IPS-18a (cell line): ENCODE measurements around the gene MBLAC2.
A peak's percentile ranks its signal among the peaks of the same experiment; 100 is the strongest.

Experiments
- H3K27ac ChIP-seq: one replicate; pipeline ENCODE4 v1.5.1; 2013; ENCODE audit warnings: low read length
- H3K27me3 ChIP-seq: one replicate; pipeline ENCODE4 v1.6.1; 2013; ENCODE audit warnings: mild to moderate bottlenecking, low read length; ENCODE audit not compliant: control insufficient read depth, insufficient read depth
- H3K36me3 ChIP-seq: one replicate; pipeline ENCODE4 v1.6.1; 2013; ENCODE audit warnings: low read depth, low read length; ENCODE audit not compliant: control insufficient read depth
- H3K4me1 ChIP-seq: one replicate; pipeline ENCODE4 v1.6.1; 2013; ENCODE audit warnings: low read depth, low read length; ENCODE audit not compliant: control insufficient read depth
- H3K4me3 ChIP-seq: one replicate; pipeline ENCODE4 v1.5.1; 2013; ENCODE audit warnings: low read length
- H3K9ac ChIP-seq: one replicate; pipeline ENCODE4 v1.6.1; 2013; ENCODE audit warnings: mild to moderate bottlenecking, low read length, moderate library complexity
- H3K9me3 ChIP-seq: one replicate; pipeline ENCODE4 v1.6.1; 2013; ENCODE audit warnings: low read depth, low read length; ENCODE audit not compliant: control insufficient read depth

Gene MBLAC2

GRCh38 chr5:90440644-90441043 lies 33.9 kb downstream of the MBLAC2 start:
- Histone ChIP-seq H3K4me1 (peaks cover 4% of the 10 kb centered on the region), H3K4me3 (no peak overlapping the region), H3K9me3 (no peaks in the 10 kb centered on the region), H3K27me3 (no peaks in the 10 kb centered on the region), H3K36me3 (no peaks in the 10 kb centered on the region), H3K27ac (no peak overlapping the region), H3K9ac (no peak overlapping the region)

DNA sequence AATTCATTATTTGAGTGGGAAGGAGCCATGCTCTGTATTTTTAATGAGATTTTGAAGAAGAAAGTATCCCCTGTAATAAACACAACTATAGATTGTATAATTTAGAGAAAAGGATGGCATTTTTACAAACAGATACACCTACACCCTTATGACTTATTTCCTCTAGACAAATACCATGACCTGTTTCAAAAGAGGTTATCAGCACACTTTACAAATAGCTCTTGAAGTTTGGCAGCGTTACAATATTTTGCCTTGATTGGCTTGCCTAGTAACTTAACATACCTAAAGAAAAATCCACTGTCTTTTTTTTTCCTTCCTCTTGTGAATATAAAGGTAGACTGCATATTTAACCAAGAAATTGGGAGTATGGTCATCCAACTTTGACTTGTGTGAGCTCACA lies 36.5 kb downstream of the MBLAC2 start:
- H3K27ac ChIP-seq, result no peak overlapping the region

GRCh38 chr5:90437663-90438062 lies 36.9 kb downstream of the MBLAC2 start:
- no peak overlapping the region for H3K27ac ChIP-seq
- no peak overlapping the region for H3K4me3 ChIP-seq
- peaks cover 4% of the 10 kb centered on the region for H3K4me1 ChIP-seq
- H3K27me3 ChIP-seq, result no peaks in the 10 kb centered on the region
- H3K9ac ChIP-seq, result no peak overlapping the region
- H3K36me3 ChIP-seq, result no peaks in the 10 kb centered on the region
- no peaks in the 10 kb centered on the region for H3K9me3 ChIP-seq

More for the DNA sequence above, 36.5 kb downstream of the MBLAC2 start:
- Histone ChIP-seq H3K9me3 (no peaks in the 10 kb centered on the region), H3K36me3 (no peaks in the 10 kb centered on the region), H3K4me1 (peaks cover 4% of the 10 kb centered on the region), H3K27me3 (no peaks in the 10 kb centered on the region), H3K4me3 (no peak overlapping the region), H3K9ac (no peak overlapping the region)

DNA sequence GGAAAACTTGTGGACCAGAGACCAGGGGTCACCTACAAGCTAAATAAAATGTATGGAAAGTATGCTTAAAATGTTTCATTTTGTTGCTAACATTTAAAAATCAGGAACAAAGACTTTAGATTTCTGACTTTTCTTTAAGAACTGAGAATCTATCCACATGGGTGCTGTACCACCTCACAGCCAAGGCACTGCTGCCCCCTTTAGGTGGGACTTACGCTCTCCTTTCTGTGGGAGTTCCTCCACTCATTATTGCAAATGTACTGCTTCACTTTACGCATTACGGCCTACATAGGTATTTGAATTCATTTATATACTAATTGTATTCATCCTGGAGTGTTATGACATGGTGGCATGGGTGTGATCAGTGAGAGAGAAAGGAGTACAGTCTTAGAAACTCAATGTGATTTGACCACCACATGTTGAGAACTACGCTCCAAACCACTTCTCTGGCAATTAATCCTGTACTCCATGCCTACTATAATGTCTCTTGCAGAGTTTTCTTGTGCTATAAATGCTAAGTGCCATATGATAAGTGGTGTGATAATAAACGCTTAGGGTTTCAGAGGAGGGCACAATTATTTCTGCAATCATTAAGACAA lies 40.4 kb downstream of the MBLAC2 start:
- Histone ChIP-seq H3K4me1 (no peaks in the 10 kb centered on the region), H3K4me3 (no peak overlapping the region), H3K27ac (no peak overlapping the region), H3K9me3 (no peaks in the 10 kb centered on the region), H3K36me3 (no peaks in the 10 kb centered on the region), H3K27me3 (no peaks in the 10 kb centered on the region), H3K9ac (no peak overlapping the region)

DNA sequence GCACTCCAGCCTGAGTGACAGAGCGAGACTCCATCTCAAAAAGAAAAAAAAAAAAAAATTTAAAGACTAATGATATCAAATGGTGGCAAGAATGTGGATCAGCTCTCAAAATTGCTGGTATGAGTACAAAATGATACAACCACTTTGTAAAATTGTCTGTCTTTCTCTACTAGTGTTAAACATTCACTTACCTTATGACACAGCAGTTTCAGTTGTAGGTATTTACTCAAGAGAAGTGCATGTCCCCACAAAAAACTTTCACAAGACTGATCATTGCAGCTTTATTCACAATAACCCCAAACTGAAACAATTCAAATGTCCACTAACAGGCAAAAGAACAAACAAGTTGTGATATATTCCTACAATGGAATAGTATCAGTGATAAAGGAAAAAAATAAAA lies 50.3 kb downstream of the MBLAC2 start:
- no peak overlapping the region for H3K27ac ChIP-seq
- no peaks in the 10 kb centered on the region for H3K9me3 ChIP-seq
- H3K4me1 ChIP-seq, result peaks cover 4% of the 10 kb centered on the region
- no peak overlapping the region for H3K9ac ChIP-seq
- no peaks in the 10 kb centered on the region for H3K27me3 ChIP-seq
- no peaks in the 10 kb centered on the region for H3K36me3 ChIP-seq
- no peak overlapping the region for H3K4me3 ChIP-seq

- H3K4me1 ChIP-seq, result peaks cover 4% of the 10 kb centered on the region
- no peaks in the 10 kb centered on the region for H3K27me3 ChIP-seq
- H3K9me3 ChIP-seq, result no peaks in the 10 kb centered on the region
- no peak overlapping the region for H3K9ac ChIP-seq
- no peaks in the 10 kb centered on the region for H3K36me3 ChIP-seq
- H3K4me3 ChIP-seq, result no peak overlapping the region
- no peak overlapping the region for H3K27ac ChIP-seq
Measured at GRCh38 chr5:90421136-90421535, 53.4 kb downstream of the MBLAC2 start.

DNA sequence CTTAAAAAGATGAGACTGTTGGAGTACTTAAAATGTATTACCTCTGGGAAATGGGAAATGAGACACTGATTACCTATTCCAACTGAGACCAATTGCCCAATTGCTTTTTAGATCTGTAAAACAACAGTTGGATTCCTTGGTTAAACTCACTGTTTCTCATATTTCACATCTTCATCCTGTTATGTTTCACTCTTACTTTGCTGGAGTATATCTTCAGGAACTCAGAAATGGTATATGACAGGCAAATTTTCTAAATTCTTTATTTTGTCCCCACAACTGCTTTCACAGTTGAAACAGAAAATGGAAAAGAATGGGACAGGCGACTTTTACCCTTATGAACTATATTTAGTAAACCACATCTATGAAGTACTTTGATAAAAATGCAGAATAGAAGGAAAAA lies 56.4 kb downstream of the MBLAC2 start:
- peaks cover 4% of the 10 kb centered on the region for H3K4me1 ChIP-seq
- no peak overlapping the region for H3K9ac ChIP-seq
- H3K9me3 ChIP-seq, result no peaks in the 10 kb centered on the region
- no peak overlapping the region for H3K4me3 ChIP-seq
- no peak overlapping the region for H3K27ac ChIP-seq
- no peaks in the 10 kb centered on the region for H3K36me3 ChIP-seq
- no peaks in the 10 kb centered on the region for H3K27me3 ChIP-seq

DNA sequence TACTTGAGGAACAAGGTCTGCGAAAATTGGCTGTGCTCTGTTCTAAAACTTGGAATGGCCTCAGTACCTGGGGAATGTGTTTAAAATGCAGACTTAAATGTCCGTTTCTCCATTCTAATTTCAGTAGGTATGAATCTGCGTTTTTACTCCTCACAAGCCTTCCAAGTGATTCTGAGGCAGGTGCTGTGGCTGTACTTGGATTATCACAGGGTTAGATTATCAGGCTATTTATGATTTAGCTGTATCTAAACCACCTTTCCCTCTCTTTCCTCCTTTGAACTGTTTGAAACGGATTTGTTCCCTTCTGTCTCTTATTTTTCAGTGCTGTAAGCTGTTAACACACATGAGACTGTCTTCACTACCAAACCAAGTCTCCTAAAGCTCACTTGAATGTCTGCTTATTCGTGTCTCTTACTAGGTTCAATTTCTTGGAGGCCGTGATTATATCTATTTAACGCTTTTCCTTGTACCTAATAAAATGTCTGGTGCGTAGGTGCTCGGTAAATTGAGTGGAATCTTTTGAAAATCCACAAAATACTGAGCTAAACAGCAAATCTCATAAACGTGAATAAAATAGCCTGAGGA lies 64.3 kb downstream of the MBLAC2 start:
- no peaks in the 10 kb centered on the region for H3K9me3 ChIP-seq
- peaks cover 7% of the 10 kb centered on the region for H3K36me3 ChIP-seq
- H3K27me3 ChIP-seq, result no peaks in the 10 kb centered on the region
- peak overlapping the region; percentile 100 for H3K9ac ChIP-seq
- peak overlapping the region; percentile 99 for H3K27ac ChIP-seq
- H3K4me3 ChIP-seq, result peak overlapping the region; percentile 97
- peaks cover 12% of the 10 kb centered on the region for H3K4me1 ChIP-seq

DNA sequence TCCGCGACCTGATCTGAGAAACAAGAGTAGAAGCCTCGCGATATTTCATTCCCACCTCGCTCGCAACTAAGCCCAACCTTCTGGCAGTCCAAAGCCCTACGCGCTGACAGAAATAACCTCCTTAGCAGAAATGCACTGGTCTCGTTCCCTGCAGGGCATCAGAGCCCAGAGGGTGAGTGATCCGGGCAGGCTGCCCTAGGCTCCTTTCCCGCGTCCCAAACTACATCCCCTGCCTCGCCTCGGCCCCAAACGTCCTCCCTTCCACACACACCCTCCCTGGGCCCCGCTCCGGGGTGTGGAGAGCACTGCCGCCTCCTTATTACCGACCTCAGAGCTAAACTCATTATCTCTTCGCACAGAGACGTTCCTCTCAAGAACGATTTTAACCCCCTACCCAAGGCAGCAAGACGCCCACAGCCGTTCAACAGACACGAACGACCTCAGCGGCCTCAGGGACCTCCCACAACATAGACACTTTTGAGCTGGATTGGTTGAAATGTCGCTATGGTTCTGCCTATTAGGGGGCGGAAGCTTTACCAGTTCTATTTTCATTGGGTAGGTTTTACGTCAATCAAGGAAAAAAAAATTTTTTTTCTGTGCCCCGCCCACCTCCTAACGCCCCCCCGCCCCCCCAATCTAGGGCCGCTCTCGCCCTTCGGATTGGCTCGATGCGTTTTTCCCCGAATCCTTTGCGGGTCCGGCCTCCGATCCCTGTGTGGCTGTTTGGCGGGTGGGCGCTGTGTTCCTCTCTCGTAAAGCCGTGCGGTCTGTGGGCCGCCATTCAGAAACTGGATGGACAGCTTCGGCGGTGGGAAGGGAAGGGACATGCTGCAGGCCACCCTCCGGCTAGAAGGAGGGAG lies 65.0 kb downstream of the MBLAC2 start, which contains the start of gene CETN3:
CETN3 (minus strand) TSS at position 439 of the 860 bp plus-strand sequence; CDS start at position 344, 95 bp downstream.
- Histone ChIP-seq H3K27me3 (no peaks in the 10 kb centered on the region), H3K36me3 (peaks cover 11% of the 10 kb centered on the region), H3K9ac (peak within 1 kb of the TSS; percentile 100), H3K4me1 (peaks cover 12% of the 10 kb centered on the region), H3K27ac (peak within 1 kb of the TSS; percentile 99), H3K4me3 (peak within 1 kb of the TSS; percentile 97), H3K9me3 (no peaks in the 10 kb centered on the region)

DNA sequence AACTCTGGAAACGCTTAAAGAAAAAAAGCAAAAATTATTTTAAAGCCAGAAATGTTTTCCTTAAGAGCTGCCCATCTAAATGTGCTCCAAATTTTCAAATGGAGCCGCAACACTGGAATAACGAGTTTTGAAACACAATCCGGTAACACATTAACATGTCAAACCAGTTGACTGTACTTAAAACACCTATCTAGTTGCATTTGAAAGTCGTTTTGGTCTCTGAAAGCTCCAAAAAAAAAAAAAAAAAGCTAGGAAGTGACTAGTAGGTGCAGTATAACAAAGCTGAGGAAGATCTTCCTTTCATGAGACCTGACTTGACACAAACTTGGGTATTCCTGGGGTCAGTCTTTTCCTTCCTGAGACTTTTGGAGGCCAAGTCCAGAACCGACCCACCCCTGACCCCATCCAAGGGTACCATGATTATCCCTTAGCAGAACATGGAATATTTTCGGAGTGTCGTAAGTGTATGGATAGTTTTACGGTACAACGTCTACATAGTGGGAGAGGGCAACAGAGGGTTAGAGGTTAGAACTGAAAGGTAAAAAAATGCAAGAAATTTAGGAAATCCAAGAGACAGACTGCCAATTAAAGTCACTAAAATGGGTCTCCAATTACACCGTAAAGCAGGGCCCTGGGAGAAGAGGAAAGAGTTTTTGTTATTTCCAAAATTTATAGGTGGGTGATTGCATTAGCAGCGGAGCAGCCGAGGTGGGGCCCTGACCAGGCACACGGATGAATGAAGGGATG lies 65.8 kb downstream of the MBLAC2 start:
- H3K4me1 ChIP-seq, result peaks cover 12% of the 10 kb centered on the region
- H3K36me3 ChIP-seq, result peaks cover 11% of the 10 kb centered on the region
- peak overlapping the region; percentile 15 for H3K27ac ChIP-seq
- H3K9ac ChIP-seq, result peak overlapping the region; percentile 94
- H3K27me3 ChIP-seq, result no peaks in the 10 kb centered on the region
- H3K9me3 ChIP-seq, result no peaks in the 10 kb centered on the region
- peak overlapping the region; percentile 97 for H3K4me3 ChIP-seq
